HL-60/S4 treated with retinoic acid at 250 ng/mL for 4 days and 3 days (cell line): Measurements from ENCODE around the gene ZKSCAN3.
"Not testable (repeated sequence)": the region's sequence is repeated elsewhere in the genome, so short reads cannot be mapped to it uniquely, and the experiment has no call there.

ENCODE experiments used
- in situ Hi-C: fragments of 300-500 bp; cut with MboI; formaldehyde crosslinking; loops from 2 replicates; pipeline ENCODE4 v1.7.0; 2022; ENCODE audit warnings: low sequenced_read_pairs

Gene ZKSCAN3

GRCh38 chr6:28370440-28370839 is 20.7 kb downstream of the ZKSCAN3 start:
- in situ Hi-C loops = loop anchor here (25.0 kb wide), 1 partner anchor 458 kb away; the partner anchor contains the start of gene OR2B2

- in situ Hi-C loops = loop anchor here (25.0 kb wide), 1 partner anchor 459 kb away; the partner anchor contains the start of gene OR2B2
Observed at GRCh38 chr6:28371280-28371679, 21.5 kb downstream of the ZKSCAN3 start.

- in situ Hi-C loops = loop anchor here (25.0 kb wide), 1 partner anchor 460 kb away; the partner anchor contains the start of gene OR2B2
Observed at GRCh38 chr6:28371706-28372451, 22.1 kb downstream of the ZKSCAN3 start.

- in situ Hi-C loops = loop anchor here (25.0 kb wide), 1 partner anchor 462 kb away; the partner anchor contains the start of gene OR2B2
Observed at GRCh38 chr6:28373925-28374324, 24.2 kb downstream of the ZKSCAN3 start.

- in situ Hi-C loops = no loop called here
Observed at GRCh38 chr6:28377879-28378278, 28.1 kb downstream of the ZKSCAN3 start.

GRCh38 chr6:28378644-28379043 is 28.9 kb downstream of the ZKSCAN3 start:
- in situ Hi-C loops = no loop called here

- in situ Hi-C loops = no loop called here
Observed at GRCh38 chr6:28380381-28380780, 30.6 kb downstream of the ZKSCAN3 start.

- in situ Hi-C loops = no loop called here
Observed at GRCh38 chr6:28383235-28384142, 33.7 kb downstream of the ZKSCAN3 start.

- in situ Hi-C loops = no loop called here
Observed at GRCh38 chr6:28384143-28384533, 34.4 kb downstream of the ZKSCAN3 start.

- in situ Hi-C loops = no loop called here
Observed at GRCh38 chr6:28390688-28391087, 40.9 kb downstream of the ZKSCAN3 start.

GRCh38 chr6:28393912-28394662 is 44.3 kb downstream of the ZKSCAN3 start:
- in situ Hi-C loops = no loop called here

- in situ Hi-C loops = no loop called here
Observed at GRCh38 chr6:28395918-28396317, 46.2 kb downstream of the ZKSCAN3 start.

GRCh38 chr6:28399350-28400121 is 49.8 kb downstream of the ZKSCAN3 start, which contains the start of gene ZSCAN12:
TSS of gene ZSCAN12 (minus strand) at chr6:28399747. CDS start at chr6:28398405, 1,342 bp downstream.
- in situ Hi-C loops = no loop called here

- in situ Hi-C loops = no loop called here
Observed at GRCh38 chr6:28400122-28400451, 50.3 kb downstream of the ZKSCAN3 start.

GRCh38 chr6:28401172-28401571 is 51.4 kb downstream of the ZKSCAN3 start:
- in situ Hi-C loops = no loop called here

GRCh38 chr6:28402197-28402596 is 52.5 kb downstream of the ZKSCAN3 start:
- in situ Hi-C loops = no loop called here

- in situ Hi-C loops = not testable (repeated sequence)
Observed at GRCh38 chr6:28403923-28404322, 54.2 kb downstream of the ZKSCAN3 start.

- in situ Hi-C loops = no loop called here
Observed at GRCh38 chr6:28407401-28407800, 57.7 kb downstream of the ZKSCAN3 start.

GRCh38 chr6:28408076-28408802 is 58.5 kb downstream of the ZKSCAN3 start:
- in situ Hi-C loops = no loop called here
